Stimulated activated CD4-positive, alpha-beta T cell treated with anti-CD3 and anti-CD28 coated beads, Interleukin-15, amount 100 ng/mL, for 48 hours (primary cell): Measurements from ENCODE around the gene HPCAL1.

Source experiments
- DNase-seq, 2 donors: peaks; one replicate each; pipeline ENCODE4 v3.0.0-alpha.2; 2020; ENCODE audit warnings: low read depth in 2 of 2

HPCAL1 gene

GRCh38 chr2:10425699-10426098 is 123.0 kb downstream of the HPCAL1 start:
- DNase-seq: no peak

- no peak for DNase-seq
These were observed 124.3 kb downstream of the HPCAL1 start for GRCh38 chr2:10426726-10427617.

GRCh38 chr2:10427618-10427949 is 124.9 kb downstream of the HPCAL1 start:
- DNase-seq: no peak

- DNase-seq: no peak
These were observed 125.7 kb downstream of the HPCAL1 start for GRCh38 chr2:10428355-10428754.

- DNase-seq: no peak
These were observed 126.2 kb downstream of the HPCAL1 start for GRCh38 chr2:10428924-10429323.

GRCh38 chr2:10430886-10431622 is 128.3 kb downstream of the HPCAL1 start:
- DNase-seq: no peak

GRCh38 chr2:10431797-10432196 is 129.1 kb downstream of the HPCAL1 start:
- DNase-seq: no peak

- no peak for DNase-seq
These were observed 129.8 kb downstream of the HPCAL1 start for GRCh38 chr2:10432311-10433181.

- DNase-seq: no peak
These were observed 130.7 kb downstream of the HPCAL1 start for GRCh38 chr2:10433264-10433946.

GRCh38 chr2:10433947-10434885 is 131.5 kb downstream of the HPCAL1 start:
- no peak for DNase-seq

- DNase-seq: peak; percentile 64 to 70
These were observed 132.4 kb downstream of the HPCAL1 start for GRCh38 chr2:10434886-10435819.

GRCh38 chr2:10435820-10436204 is 133.1 kb downstream of the HPCAL1 start:
- DNase-seq: no peak

GRCh38 chr2:10436583-10437110 is 133.9 kb downstream of the HPCAL1 start:
- DNase-seq: no peak

- DNase-seq: no peak
These were observed 135.1 kb downstream of the HPCAL1 start for GRCh38 chr2:10437806-10438205.

GRCh38 chr2:10438688-10439087 is 136.0 kb downstream of the HPCAL1 start:
- DNase-seq: no peak

- DNase-seq: no peak
These were observed 136.6 kb downstream of the HPCAL1 start for GRCh38 chr2:10439185-10439879.

GRCh38 chr2:10439971-10440370 is 137.3 kb downstream of the HPCAL1 start:
- no peak for DNase-seq

GRCh38 chr2:10440736-10441135 is 138.0 kb downstream of the HPCAL1 start:
- DNase-seq: no peak
